Hippocampal formation (tissue), 2 donors: ENCODE data around the gene AQP9.
"Not testable (repeated sequence)": the region's sequence is repeated elsewhere in the genome, so short reads cannot be mapped to it uniquely, and the experiment has no call there.

Source experiments
- DNase-seq, 2 donors: peaks; one replicate each; lab custom pipeline; 2025; lab: John Stamatoyannopoulos, UW

AQP9 gene, protein sequence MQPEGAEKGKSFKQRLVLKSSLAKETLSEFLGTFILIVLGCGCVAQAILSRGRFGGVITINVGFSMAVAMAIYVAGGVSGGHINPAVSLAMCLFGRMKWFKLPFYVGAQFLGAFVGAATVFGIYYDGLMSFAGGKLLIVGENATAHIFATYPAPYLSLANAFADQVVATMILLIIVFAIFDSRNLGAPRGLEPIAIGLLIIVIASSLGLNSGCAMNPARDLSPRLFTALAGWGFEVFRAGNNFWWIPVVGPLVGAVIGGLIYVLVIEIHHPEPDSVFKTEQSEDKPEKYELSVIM

DNA sequence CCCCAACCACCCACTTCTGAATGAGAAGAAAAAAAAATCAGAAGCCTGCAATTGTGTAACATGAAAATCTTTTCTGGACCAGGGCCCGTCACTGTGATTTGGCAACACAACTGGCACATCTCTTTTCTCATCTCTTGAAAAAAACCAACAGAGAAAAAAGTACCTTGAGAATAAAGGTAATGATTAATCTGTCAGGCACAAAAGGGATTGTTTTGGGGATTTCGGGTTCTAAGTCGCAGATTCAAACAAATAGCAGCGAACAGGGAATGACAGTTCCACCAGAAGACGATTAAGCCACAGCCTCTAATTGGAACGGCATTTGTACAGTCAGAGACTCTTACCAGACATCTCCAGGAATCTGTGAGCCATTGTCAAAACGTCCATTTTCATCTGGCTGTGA, at the start of gene AQP9:
Gene AQP9 (plus strand): TSS at position 276 of the 400 bp plus-strand sequence. CDS start 185 bp downstream, outside the sequence.
- no peak for DNase-seq

DNA sequence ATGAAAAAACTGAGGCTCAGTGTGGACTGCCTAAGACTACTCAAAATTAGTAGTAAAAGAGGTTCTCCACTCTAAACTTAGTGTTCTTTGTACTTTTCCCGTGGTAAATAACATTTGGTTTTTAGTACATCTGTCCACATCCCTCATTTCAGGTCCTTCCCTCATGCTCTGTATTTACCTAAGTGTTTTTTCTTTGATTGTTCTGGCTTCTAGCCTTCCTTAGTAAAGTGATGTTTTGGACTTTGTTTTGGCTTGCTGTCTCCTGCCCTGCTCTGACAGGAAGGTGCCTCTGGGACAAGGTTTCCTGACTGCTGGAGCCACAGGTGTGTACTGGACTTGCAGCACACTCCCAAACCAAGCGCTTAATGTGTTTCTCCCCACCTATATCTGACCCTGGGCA, 42.8 kb upstream of the AQP9 start:
- DNase-seq = no peak

DNA sequence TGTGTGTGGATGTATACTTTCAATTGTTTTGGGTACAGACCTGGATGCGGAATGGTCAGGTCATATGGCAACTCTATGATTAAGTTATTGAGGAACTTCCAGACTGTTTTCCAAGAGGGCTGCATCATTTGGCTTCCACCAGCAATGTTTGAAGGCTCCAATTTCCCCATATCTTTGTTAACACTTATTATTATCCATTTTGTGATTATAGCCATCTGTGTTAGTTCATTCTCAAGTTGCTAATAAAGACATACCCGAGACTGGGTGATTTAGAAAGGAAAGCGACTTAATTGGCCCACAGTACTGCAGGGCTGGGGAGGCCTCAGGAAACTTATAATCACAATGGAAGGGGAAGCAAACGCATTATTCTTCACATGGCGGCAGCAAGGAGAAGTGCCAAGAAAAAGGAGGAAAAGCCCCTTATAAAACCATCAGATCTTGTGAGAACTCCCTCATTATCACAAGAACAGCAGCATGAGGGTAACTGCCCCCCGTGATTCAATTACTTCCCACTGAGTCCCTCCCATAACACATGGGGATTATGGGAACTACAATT, 41.6 kb upstream of the AQP9 start:
- no peak for DNase-seq

DNA sequence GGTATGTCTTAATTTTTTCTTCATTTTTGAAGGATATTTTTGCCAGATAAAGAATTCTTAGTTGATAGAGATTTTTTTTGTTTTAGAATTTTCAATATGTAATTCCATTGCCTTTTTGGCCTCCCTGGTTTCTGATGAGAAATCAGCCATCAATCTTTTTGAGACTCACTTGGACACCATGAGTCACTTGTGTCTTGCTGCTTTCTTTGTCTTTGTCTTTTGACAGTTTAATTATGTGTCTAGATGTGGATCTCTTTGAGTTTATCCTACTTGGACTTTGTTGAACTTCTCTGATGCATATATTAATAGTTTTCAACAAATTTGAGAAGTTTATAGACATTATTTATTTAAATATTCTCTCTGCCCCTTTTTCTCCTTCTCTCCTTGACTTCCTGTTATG, 34.7 kb upstream of the AQP9 start:
- DNase-seq = no peak

DNA sequence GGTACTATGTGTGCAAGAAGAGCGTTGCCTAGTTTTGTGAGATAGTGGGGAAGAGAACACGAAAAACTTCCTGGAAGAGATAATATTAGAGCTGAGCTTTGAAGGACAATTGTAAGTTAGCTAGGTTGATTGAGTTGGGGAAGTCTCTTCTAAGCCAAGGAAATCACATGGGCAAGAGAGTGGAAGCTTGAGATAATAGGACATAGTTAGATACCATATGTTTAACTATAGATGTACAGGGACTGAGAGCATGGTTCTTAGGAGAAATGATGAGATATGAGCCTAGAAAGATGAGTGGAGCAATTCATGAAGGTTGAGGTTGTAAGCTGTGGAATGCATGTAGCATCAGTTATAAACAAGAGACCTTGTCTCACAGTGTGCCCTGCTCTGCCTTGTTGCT, 30.1 kb upstream of the AQP9 start:
- no peak for DNase-seq

DNA sequence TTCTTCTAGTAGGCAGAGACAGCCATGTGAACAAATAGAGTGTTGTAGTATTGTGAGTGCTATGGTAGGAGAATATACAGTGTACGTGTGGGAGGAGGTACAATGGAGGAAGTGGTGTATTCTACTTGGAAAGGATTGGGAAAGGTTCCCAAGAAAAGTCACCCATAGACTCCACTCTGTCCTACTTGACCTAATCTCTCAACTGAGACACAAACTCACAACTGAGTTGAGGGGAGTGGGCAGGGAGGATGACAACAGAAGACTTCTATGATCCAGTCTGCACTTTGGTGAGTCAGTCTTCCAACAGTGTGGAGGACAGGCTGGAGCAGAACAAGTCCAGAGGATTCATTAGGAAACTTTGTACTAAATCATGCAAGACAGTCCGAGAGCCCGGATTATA, 28.8 kb upstream of the AQP9 start:
- DNase-seq = no peak

DNA sequence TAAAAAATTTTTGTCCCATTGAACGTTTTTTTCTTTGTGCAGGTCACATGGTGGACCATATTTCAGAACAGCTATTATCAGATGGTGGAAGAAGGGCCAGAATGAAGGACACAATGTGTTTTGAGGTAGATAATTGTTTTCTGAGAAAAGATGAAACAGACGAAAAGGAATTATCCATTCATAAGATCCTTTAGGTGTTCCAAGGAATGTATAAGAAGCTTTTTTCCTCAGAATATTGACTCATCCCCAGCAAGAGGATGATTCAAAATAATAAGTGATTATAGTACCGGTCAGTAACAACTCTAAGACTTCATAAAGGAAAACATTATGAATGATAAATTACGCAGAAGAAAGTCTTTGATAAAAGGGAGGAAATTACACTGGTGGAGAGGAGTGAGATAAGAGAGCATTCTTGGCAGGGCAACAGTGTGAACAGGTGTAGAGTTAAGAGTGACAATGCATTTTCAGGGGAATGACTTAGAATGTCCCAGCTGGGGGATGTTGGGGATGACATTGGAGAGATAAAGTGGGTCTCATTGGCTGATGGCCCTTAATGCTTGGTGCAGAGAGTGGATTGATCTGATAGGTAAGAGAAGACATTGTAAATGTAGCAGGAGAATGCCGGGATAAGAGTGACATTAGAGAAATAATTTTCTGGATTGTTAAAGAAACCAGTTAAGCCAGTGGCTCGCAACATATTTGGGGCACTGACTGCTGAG, 27.0 kb upstream of the AQP9 start:
- no peak for DNase-seq

DNA sequence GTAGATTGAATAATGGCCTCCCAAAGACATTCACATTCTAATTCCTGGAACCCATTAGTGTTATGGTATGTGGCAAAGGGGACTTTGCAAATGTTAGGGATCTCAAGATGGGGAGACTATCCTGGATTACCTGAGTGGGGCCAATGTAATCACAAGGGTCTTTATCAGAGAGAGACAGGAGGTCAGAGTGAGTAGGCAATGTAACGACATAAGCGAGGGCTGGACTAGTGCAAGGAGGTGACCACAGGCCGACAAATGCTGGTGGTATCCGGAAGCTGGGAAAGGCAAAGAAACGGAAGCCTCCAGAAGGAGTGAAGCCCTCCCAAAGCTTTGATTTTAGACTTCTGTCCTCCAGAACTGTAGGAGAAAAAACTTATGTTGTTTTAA, 26.5 kb upstream of the AQP9 start:
- DNase-seq = no peak

DNA sequence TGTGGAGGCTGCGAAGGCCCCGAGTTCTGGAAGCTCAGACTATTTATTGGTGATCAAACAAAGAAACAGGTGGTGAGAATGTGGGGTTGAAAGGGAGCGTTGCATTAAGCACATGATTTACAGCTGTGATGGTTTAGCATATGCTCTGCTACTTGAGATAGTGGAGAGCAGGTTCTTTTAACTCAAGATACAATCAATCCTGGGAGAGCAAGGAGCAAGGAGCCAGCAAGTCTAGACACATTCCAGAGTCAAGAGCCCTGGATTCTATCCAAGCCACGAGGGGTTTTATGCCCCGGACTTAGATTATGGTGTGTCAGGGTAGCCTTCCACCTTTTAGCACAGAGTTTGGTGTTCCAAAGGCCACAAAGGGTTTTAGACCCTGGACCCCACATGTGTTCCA, 24.8 kb upstream of the AQP9 start:
- not testable (repeated sequence) for DNase-seq

DNA sequence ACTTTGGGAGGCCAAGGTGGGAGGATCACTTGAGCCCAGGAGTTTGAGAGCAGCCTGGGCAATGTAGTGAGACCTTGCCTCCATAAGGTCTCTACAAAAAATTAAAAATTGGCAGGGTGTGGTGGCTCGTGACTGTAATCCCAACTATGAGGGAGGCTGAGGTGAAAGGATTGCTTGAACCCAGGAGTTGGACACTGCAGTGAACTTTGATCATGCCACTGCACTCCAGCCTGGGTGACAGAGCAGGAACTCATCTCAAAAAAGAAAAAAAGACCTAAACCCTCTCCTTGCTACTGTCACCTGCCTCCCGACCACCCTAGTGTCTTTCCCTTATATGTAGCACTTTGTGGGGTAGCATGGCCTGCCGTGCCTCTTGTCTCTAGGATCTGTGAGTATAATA, 23.8 kb upstream of the AQP9 start:
- no peak for DNase-seq

DNA sequence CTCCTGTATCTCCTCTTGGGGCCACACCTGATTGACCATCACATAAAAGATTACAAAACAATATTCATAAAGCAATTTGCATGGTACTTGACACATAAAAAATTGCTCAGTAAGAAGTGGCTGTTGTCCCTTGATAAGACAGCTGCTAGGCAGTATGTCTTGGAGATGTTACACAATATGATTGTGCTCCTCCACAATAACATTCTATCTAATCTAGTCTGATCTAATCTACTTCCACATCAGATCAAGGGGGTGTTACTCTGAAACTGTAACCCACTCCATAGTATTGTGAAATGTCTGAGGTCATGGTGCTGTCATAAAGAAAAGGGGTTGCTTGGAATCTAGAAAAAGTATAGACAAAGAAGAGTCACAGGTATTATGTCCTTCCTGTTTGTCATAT, 23.4 kb upstream of the AQP9 start:
- DNase-seq = no peak

DNA sequence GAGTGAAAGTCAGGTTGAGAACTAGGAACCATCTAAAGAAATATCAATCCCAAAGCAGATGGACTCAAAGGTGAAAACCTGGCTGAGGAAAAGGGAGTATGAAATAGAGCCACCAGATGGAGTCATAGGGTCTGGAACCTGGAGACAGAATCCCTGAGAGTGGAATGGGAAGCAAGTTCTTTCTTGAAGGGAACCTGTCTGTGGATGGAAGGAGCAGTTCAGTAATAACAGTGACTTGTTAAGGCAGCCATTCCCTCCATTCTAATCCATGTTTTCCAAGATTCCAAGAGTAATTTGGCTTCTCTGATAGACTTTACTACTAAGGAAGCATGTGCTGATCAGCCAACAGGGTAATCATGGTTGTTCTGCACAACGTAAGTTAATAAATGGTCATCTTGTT, 22.5 kb upstream of the AQP9 start:
- DNase-seq = no peak

DNA sequence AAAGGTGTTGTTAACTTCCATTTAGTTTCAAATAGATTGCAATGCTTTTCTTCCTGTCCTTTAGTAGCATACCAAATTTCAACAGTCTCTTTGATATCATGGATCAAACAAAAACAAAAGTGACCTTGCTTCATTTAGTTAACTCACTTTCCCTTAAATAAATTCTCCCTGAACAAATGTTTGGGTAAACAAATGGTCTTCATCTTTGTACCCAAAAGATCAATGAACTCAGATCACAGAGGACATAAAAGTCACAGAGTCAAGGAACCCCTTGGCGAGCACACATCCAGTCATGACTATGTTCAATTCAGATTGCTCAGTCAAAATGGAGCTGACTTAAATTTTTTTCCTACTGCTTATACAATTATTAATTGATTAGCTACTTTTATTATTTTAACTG, 20.6 kb upstream of the AQP9 start:
- no peak for DNase-seq

DNA sequence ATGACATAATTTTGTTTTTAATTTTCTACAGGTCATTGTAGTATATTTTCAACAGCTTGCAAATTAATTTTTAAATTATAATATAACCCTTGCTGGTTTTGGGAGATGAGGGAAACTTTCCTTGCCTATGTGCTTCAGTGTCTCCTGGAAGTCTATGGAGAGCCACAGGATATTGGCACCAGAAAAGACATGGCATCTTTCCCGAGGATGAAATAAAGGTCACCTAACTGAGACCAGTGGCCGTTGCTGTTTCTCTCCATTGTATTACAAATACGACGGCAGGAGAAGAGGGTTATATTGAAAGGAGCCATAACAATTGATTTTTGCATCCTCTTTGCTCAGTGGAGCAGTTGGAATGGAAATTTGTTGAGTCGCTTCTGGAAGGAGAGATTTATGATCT, 19.9 kb upstream of the AQP9 start:
- DNase-seq = no peak

DNA sequence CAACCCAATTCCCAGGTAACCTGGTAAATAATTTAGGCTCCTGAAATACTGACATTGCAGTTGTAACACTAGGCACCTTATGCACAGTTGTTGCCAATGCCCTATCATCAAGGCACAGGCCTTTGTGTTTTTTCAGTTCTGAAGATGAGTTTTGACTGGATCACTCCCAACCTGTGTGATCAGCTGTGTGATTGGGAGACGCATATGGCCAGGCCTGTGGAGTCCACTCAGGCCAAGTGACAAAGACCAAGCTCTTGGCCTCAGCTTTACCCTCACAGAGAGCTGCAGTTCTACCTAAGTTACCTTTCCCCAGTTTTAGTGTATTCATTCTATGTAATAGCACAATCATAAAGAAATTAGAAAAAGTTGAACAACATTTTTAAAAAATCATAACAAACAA, 19.2 kb upstream of the AQP9 start:
- no peak for DNase-seq

DNA sequence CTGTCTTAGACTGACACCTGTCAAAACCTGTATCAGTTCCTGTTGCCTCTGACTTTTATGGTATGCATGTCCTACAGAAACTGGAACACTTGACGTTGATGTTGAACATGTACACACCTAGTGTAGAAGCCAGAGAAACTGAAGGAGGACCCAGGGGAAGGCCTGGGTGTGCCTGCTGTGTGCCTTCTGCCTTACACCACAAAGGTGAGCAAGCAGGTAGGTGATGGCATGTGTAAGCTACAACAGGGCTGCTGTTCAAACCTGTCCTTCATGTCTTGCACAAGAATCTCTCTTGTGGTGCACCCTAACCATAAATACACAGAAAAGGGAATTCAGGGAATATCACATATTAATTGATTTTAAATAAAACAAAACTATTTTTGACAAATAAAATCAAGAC, 13.6 kb upstream of the AQP9 start:
- no peak for DNase-seq

DNA sequence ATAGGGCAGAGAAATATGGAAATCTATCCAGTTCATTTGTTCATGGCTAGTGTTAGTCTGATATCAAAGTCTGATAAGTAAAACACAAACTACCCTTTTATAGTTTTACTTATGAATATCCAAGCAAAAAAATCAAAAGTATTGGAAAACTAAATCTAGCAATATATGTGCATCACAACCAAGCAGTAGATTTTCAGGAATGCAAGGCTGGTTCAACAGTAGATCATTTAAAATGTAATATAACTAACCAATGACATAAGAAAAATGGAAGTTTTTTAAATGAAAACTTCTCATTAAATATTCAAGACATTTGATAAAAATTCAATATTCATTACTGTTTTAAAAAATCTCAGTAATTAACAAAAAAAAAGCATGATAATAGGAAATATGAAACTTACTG, 12.8 kb upstream of the AQP9 start:
- DNase-seq = no peak

DNA sequence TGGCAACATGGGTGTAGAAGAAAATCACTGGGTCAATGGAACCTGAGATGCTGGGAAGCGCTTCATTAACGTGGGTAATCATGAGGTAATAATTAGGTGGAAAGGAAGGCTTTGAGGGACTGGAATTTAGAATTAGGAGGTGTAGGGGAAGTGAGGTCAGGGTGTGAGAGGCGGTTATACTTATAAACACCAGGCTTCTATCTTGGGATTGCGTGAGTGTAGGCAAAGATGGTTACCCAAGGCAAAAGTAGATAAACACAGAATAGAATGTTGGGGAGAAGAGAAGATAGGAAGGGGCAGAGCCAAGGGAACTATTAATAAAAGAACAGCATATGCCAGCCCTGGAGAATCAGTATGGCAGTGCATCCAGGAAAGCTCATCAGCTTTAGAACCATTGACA, 3.3 kb upstream of the AQP9 start:
- DNase-seq = no peak

DNA sequence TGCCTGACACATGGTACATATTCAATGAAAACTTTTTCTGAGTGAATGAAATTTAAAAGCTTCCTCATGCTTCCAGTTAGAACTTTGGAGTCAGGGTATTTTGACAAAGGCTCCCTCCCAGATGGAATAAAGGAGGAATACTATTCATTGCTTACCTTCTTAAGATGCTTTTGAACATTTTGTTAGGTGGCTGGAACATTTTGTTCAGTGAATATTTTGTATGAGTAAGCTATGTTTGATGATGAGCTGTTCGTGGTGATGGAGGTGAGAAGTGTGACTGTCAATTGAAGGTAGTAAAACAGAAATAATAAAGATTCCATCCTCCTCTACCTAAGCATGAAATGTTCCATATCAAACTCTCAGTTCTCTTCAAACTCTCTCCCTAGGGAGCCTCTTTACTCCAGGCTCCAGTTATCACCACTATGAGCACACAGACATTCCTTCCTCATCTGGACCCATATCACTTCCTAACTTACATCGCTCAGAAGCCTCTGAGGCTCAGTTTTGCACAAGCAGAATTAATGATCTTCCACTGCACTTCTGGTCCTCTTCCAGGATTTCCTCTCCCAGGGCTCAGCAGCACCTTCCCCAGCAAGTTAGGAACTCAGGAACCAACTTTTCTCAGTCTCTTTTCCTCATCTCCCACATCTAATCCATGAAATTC, 2.5 kb upstream of the AQP9 start:
- no peak for DNase-seq

DNA sequence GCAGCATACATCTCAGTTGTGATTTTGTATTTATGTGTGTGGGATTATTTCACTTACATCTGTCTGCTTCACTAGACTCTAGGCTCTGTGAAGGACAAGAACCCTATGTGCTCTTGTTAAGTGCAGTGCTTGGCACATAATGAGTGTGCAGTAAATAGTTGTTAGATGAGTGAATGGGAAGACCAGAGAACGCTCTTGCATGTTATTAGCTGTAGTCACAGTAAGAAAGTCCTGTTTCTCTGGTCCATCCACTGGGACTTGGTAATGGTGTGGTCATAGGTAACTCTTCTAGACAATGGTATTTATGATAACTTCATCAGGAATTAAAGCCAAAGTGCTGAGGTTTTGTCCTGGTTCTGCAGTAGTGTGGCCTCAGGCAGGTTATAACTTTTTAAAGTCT, 1.4 kb upstream of the AQP9 start:
- no peak for DNase-seq

DNA sequence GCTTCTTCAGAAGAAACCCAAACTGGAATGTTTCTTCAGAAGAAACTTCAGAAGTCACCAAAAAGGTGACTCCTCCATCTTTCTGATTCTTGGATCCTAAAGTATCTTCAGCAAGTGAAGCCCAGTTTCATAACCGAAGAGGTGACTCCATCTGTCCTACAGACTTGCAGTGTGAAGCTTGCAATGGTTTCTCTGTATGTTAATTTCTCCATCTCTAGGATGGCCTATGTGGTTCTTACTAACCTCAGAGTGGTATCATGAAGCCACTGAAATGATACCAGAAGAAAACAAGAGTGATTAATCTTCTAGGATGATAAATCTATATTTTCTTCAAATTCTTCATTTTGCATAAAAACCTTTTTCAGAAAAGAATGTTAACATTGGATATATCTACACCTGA, 495 bp upstream of the AQP9 start:
- DNase-seq = no peak

DNA sequence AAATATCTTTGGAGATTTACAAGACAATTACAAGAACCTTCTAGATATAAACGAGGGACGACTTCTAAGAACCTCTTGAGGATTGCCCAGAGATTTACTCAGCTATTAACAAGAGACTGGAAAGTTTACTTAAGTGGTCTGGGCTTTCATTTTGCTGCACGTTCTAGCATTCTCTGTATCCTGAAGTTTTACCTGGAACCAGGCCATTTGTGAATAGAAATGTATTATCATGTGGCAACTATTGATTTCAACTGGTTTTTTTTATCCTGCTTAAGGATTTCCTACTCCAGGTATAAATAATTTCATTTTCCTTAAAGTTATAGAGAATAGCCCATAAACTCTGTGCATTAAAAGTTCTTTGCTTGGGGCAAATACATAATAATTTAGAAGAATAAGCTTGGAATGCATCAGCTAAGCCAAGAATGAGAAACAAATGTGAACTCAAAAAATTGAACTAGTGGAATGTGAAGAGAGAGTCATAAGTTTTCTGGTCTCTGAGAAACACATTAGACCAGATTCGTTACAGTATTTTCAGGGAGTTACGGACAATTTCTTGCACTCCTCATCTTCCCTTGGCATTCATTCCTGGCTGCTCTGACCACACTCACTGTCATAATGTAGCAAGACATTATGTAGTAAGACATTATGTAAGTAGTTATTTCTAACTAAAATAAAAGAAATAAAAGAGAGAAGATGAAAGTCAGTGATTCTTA, 1.3 kb downstream of the AQP9 start:
- no peak for DNase-seq
